SK-N-MC (cell line): ENCODE results near the gene EXPH5.
A peak's percentile ranks its signal among the peaks of the same experiment; 100 is the strongest.
"Not testable (repeated sequence)": the region's sequence is repeated elsewhere in the genome, so short reads cannot be mapped to it uniquely, and the experiment has no call there.

Experiments
- DNase-seq: peaks from one replicate; pipeline ENCODE4 v3.0.0-alpha.2; 2011; ENCODE audit warnings: low read depth, low spot score
- H3K27ac ChIP-seq: fragments of 200-600 bp; sonication (generic); 2 replicates; pipeline ENCODE4 v1.5.1; 2016; ENCODE audit warnings: mixed run types
- H3K36me3 ChIP-seq: fragments of 200-600 bp; sonication (generic); 2 replicates; pipeline ENCODE4 v1.6.1; 2017; ENCODE audit warnings: antibody characterized with exemption, low read length, mixed read lengths; ENCODE audit not compliant: insufficient read depth
- H3K4me3 ChIP-seq: fragments of 200-600 bp; sonication (generic); 2 replicates; pipeline ENCODE4 v1.5.1; 2016
- H3K9ac ChIP-seq: fragments of 200-600 bp; sonication (generic); 2 replicates; pipeline ENCODE4 v1.8.0; 2017; ENCODE audit warnings: mixed run types, mixed read lengths; ENCODE audit not compliant: insufficient read length
- H3K9me3 ChIP-seq: fragments of 200-600 bp; sonication (generic); 2 replicates; pipeline ENCODE4 v1.6.1; 2017; ENCODE audit warnings: low read depth, mild to moderate bottlenecking, antibody characterized with exemption, low read length, moderate library complexity, mixed read lengths
- EZH2 ChIP-seq: fragments of 200-600 bp; sonication (generic); IDR thresholded peaks from one replicate; pipeline ENCODE4 v1.6.1; 2017; ENCODE audit warnings: antibody characterized with exemption
- FOXP2 ChIP-seq: optimal IDR thresholded peaks from 2 replicates; pipeline ENCODE3; 2011; ENCODE audit warnings: mild to moderate bottlenecking, moderate library complexity; ENCODE audit not compliant: insufficient read depth; ENCODE audit errors: extremely low read length, control extremely low read depth
- POLR2AphosphoS5 ChIP-seq: IDR thresholded peaks from 2 replicates; pipeline ENCODE4 v1.6.1; 2012; ENCODE audit warnings: mild to moderate bottlenecking, low read depth, low read length, borderline replicate concordance

EXPH5 gene, protein sequence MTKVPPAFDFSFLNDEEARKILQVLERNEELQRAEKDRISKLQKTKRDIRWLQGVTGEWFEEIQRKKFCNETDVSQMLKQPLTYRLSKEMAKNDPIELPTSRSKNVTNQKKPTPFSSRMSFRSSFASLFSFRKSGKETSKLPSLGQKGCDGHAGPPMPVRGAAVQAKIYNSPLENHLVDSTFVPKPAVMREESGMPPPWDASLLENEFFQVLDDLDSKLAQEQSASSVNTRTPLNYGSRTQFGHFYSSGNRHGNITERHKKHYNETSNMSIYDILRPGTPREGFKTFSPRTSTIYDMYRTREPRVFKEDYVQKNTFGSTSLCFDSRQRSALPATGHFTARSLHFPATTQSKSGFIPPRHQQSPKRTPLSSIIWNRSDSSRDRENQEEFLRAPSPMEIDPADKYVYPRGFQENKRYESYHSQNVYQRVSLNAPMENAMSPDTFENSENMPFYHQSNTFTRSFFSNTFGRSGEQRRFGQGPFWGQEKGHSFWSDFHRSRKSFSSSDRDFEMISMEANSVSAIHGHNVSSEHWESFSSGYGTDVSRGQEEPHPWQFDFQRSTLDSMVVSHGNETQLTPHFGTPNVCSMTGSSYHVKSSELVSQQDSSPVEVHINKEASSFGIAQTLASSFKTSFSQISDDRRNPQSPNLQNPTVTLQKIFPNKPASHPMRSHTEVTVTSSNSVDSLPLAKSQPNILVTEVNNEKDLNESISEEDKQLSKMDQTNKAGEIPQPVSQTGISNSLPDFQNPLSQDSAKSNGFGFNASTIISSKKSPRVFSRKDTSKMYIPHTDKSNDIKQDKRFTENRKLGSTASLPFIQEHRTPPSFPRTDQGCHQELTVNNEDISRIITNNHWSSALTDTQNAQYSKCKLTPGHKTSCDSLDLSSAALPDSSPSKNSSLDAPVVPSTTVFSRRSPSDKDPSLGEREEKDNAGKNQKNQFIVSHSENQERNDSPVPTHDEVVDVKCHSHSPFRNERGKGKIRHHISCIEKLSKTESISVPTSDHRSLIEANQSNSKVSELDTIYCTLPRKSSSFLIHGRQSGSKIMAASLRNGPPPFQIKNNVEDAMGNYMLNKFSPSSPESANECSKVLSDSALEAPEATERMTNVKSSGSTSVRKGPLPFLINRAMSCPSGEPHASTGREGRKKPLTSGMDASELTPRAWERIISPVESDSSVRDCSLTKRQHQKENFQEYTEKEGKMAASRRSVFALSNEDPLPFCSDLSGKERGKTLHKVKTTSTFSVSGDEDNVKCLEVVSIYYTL (N-terminal part only)

GRCh38 chr11:108593214-108593922 lies at the start of gene EXPH5:
Gene EXPH5 (minus strand): TSS chr11:108593768. CDS start chr11:108593536, 232 bp downstream.
- Histone ChIP-seq H3K36me3 (no peaks in the 10 kb centered on the region), H3K27ac (no peak within 1 kb of the TSS), H3K9ac (peak within 1 kb of the TSS; percentile 77), H3K4me3 (peak within 1 kb of the TSS; percentile 89), H3K9me3 (no peaks in the 10 kb centered on the region)
- TF ChIP-seq FOXP2 (no peak), EZH2 (no peak), POLR2AphosphoS5 (no peak)
- peak; percentile 26 for DNase-seq

DNA sequence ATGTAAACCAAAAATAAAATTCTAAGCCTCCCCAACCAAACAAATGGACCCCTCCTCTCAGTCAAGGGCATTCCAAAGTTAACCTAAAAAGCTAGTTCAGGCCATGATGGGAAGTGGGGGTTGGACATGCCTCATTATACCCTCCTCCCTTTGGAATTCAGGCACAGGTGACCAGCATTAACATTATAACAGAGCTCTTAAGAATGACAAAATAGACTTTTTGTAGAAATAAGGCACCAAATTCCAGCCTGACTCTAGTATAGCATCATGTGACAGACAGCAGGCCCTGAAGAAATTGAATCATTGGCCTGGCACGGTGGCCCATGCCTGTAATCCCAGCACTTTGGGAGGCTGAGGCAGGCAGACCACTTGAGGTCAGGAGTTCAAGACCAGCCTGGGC lies 48.2 kb upstream of the EXPH5 start:
- DNase-seq, H3K9me3 ChIP-seq, H3K36me3 ChIP-seq, H3K9ac ChIP-seq, H3K4me3 ChIP-seq, H3K27ac ChIP-seq: not testable (repeated sequence)

DNA sequence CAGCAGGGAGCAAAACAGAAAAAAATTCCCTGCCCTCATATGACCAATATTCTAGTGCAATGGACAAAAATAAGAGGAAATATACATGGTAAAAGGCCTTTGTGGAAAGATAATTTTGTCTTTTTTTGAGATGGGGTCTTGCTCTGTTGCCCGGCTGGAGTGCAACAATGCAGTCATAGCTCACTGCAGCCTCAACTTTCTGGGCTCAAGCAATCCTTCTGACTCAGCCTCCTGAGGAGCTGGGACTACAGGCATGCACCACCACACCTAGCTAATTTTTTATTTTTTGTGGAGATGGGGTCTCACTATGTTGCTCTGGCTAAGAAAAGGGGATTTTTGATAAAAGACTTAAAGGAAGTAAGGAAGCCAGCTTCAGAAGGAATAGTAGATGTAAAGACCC lies 45.6 kb upstream of the EXPH5 start:
- Histone ChIP-seq H3K36me3 (no peaks in the 10 kb centered on the region), H3K9me3 (no peaks in the 10 kb centered on the region), H3K27ac (no peak overlapping the region), H3K9ac (no peak overlapping the region), H3K4me3 (no peak overlapping the region)
- no peak for DNase-seq
- TF ChIP-seq POLR2AphosphoS5 = no peak
- TF ChIP-seq FOXP2 = no peak
- no peak for TF ChIP-seq EZH2

- no peaks in the 10 kb centered on the region for H3K36me3 ChIP-seq
- no peak overlapping the region for H3K4me3 ChIP-seq
- H3K27ac ChIP-seq = no peak overlapping the region
- no peak for DNase-seq
- no peaks in the 10 kb centered on the region for H3K9me3 ChIP-seq
- TF ChIP-seq POLR2AphosphoS5 (no peak), EZH2 (no peak), FOXP2 (no peak)
- H3K9ac ChIP-seq = no peak overlapping the region
These were observed 42.7 kb upstream of the EXPH5 start for GRCh38 chr11:108636222-108636621.

DNA sequence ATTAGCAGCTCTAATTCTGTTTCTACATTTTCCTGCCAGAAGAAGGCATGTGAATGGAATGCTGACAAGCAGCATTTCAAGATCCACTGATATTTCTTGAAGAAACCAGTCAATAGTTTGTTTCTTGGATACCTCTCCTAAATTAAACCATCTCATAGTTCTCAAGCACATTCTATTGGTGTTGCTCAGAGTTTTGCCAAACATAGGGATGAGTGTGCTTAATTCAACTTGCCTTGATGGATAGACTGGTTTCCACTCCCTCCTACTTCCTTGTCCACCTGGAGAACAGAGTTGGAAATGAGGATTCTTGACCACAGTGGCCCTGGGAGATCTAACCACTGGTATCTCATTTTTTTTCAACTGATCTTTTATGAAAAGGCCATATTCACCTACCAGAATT lies 41.5 kb upstream of the EXPH5 start:
- no peaks in the 10 kb centered on the region for H3K36me3 ChIP-seq
- DNase-seq = no peak
- H3K27ac ChIP-seq = no peak overlapping the region
- H3K9me3 ChIP-seq = no peaks in the 10 kb centered on the region
- no peak overlapping the region for H3K4me3 ChIP-seq
- TF ChIP-seq EZH2 (no peak), FOXP2 (no peak), POLR2AphosphoS5 (no peak)
- no peak overlapping the region for H3K9ac ChIP-seq

DNA sequence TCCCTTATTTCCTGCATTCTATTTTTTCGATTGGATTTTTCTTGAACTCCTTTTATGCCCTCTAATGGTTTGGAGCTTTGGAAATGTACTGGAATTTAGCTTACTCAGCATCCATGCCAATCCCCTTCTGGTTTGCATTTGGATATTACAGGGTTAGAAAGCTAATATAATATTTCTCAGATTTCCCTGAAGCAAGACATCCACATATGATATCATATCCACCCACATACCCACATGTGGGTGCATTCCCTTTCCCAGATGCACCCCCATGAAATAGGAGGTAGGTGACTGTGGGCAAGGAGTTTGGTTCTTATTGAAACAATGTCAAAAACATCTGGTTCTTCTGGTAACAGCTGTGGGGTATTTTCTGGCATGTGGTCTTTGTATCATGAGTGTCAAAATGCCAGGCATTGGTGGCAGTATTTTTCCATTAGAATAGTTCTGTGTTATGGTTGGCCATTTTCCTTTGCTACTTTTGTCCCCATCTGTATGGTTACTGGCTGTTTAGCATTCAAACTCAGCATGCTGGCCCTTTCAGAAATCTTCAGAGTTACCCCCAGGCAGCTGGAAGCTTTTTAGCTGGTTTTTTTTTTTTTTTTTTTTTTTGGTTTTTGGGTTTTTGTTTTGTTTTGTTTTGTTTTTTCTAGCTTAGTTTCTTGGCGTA lies 38.6 kb upstream of the EXPH5 start:
- peak overlapping the region; percentile 44 for H3K4me3 ChIP-seq
- peak overlapping the region; percentile 64 for H3K27ac ChIP-seq
- no peaks in the 10 kb centered on the region for H3K36me3 ChIP-seq
- DNase-seq = no peak
- TF ChIP-seq FOXP2 (no peak), EZH2 (no peak), POLR2AphosphoS5 (no peak)
- H3K9ac ChIP-seq = no peak overlapping the region
- no peaks in the 10 kb centered on the region for H3K9me3 ChIP-seq

DNA sequence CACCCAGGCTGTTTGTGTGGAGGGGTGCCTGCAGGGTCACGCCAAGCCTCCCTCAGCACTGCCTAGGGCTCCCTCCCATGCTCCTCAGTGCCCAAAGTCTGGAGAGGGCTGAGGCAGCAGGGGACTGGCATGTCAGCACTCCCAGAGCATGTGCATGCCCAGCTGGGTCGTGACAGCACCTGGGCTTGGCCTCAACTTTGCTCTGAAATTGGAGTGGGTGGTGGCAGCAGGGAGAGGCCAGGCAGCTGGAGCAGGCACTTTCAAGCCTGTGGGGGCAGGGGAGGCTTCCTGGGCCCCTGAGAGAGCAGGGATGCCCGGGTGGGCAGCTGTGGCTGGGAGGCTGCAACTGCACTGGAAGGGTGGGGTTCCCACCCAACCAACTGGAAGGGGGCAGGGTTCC lies 35.7 kb upstream of the EXPH5 start:
- DNase-seq = no peak
- Histone ChIP-seq H3K9ac (no peak overlapping the region), H3K9me3 (no peaks in the 10 kb centered on the region), H3K4me3 (no peak overlapping the region), H3K36me3 (no peaks in the 10 kb centered on the region), H3K27ac (no peak overlapping the region)
- TF ChIP-seq POLR2AphosphoS5 (no peak), EZH2 (no peak), FOXP2 (no peak)

GRCh38 chr11:108628812-108629211 lies 35.2 kb upstream of the EXPH5 start:
- no peak overlapping the region for H3K27ac ChIP-seq
- TF ChIP-seq FOXP2 (no peak), POLR2AphosphoS5 (no peak), EZH2 (no peak)
- H3K9me3 ChIP-seq = no peaks in the 10 kb centered on the region
- no peaks in the 10 kb centered on the region for H3K36me3 ChIP-seq
- no peak overlapping the region for H3K9ac ChIP-seq
- DNase-seq = no peak
- H3K4me3 ChIP-seq = no peak overlapping the region
